CD4-positive, alpha-beta T cell treated with Interleukin-12 subunit alpha and Interleukin-12 subunit beta, for 1 hour (primary cell): ENCODE measurements around the gene ARID1B.
A peak's percentile ranks its signal among the peaks of the same experiment; 100 is the strongest.

Experiments
- DNase-seq: peaks from one replicate; pipeline ENCODE4 v3.0.0-alpha.2; 2020

Gene ARID1B

GRCh38 chr6:157203764-157204163 is 426.6 kb downstream of the ARID1B start:
- no peak for DNase-seq

GRCh38 chr6:157205473-157206358 is 428.5 kb downstream of the ARID1B start:
- no peak for DNase-seq

GRCh38 chr6:157206359-157206815 is 429.2 kb downstream of the ARID1B start:
- DNase-seq = no peak

GRCh38 chr6:157207521-157208076 is 430.4 kb downstream of the ARID1B start:
- no peak for DNase-seq

GRCh38 chr6:157209865-157210530 is 432.8 kb downstream of the ARID1B start:
- DNase-seq = no peak

- DNase-seq = no peak
Measured at GRCh38 chr6:157210954-157211353, 433.8 kb downstream of the ARID1B start.

GRCh38 chr6:157211603-157212455 is 434.7 kb downstream of the ARID1B start:
- no peak for DNase-seq

GRCh38 chr6:157213426-157213825 is 436.2 kb downstream of the ARID1B start:
- no peak for DNase-seq

GRCh38 chr6:157213907-157214565 is 436.9 kb downstream of the ARID1B start:
- DNase-seq = no peak

GRCh38 chr6:157215717-157216116 is 438.5 kb downstream of the ARID1B start:
- no peak for DNase-seq

- DNase-seq = no peak
Measured at GRCh38 chr6:157216570-157216969, 439.4 kb downstream of the ARID1B start.

- no peak for DNase-seq
Measured at GRCh38 chr6:157217198-157217893, 440.2 kb downstream of the ARID1B start.

- DNase-seq = no peak
Measured at GRCh38 chr6:157217894-157218370, 440.8 kb downstream of the ARID1B start.

- no peak for DNase-seq
Measured at GRCh38 chr6:157218371-157219198, 441.4 kb downstream of the ARID1B start.

- no peak for DNase-seq
Measured at GRCh38 chr6:157219201-157220200, 442.3 kb downstream of the ARID1B start.

GRCh38 chr6:157220485-157220884 is 443.3 kb downstream of the ARID1B start:
- no peak for DNase-seq

GRCh38 chr6:157221049-157221816 is 444.1 kb downstream of the ARID1B start:
- DNase-seq = peak; percentile 84

- no peak for DNase-seq
Measured at GRCh38 chr6:157221817-157222175, 444.6 kb downstream of the ARID1B start.
